Activated CD4-positive, alpha-beta memory T cell treated with anti-CD3 and anti-CD28 coated beads, Interleukin-2, amount 10 ng/mL, durations not matched to agents 7 days and 5 days (primary cell): ENCODE measurements around the gene UTP20. TPM values are rescaled to one million over a fixed set of nuclear protein-coding genes. Genes with fewer than 3 reads are reported as not detected.
"Not testable (repeated sequence)": the region's sequence is repeated elsewhere in the genome, so short reads cannot be mapped to it uniquely, and the experiment has no call there.

Experiments
- CTCF ChIA-PET: fragments of 350-600 bp; sonication (Branson Sonifier 250); formaldehyde crosslinking; loops from one replicate; lab custom pipeline; 2021; ENCODE audit warnings: antibody characterized with exemption, inconsistent platforms; lab: Charles Lee
- POLR2A ChIA-PET: fragments of 350-600 bp; sonication (Branson Sonifier 250); formaldehyde crosslinking; loops from one replicate; lab custom pipeline; 2021; ENCODE audit warnings: antibody characterized with exemption; lab: Charles Lee
- DNase-seq: peaks from one replicate; pipeline ENCODE4 v3.0.0-alpha.2; 2020
- H3K27ac Mint-ChIP-seq: one replicate; pipeline ENCODE4 v1.8.0; 2021; ENCODE audit warnings: mild to moderate bottlenecking, mixed read lengths
- H3K27me3 Mint-ChIP-seq: one replicate; pipeline ENCODE4 v1.8.0; 2021; ENCODE audit warnings: mixed read lengths
- H3K36me3 Mint-ChIP-seq: one replicate; pipeline ENCODE4 v1.8.0; 2021; ENCODE audit warnings: low read depth, mixed read lengths
- H3K4me1 Mint-ChIP-seq: one replicate; pipeline ENCODE4 v1.8.0; 2021; ENCODE audit warnings: mixed read lengths
- H3K4me3 Mint-ChIP-seq: one replicate; pipeline ENCODE4 v1.8.0; 2021; ENCODE audit warnings: mild to moderate bottlenecking, mixed read lengths
- H3K9me3 Mint-ChIP-seq: one replicate; pipeline ENCODE4 v1.8.0; 2021; ENCODE audit warnings: mixed read lengths
- total RNA-seq, 2 experiments: library from RNA; stranded (reverse); gene quantifications; one replicate each; pipeline ENCODE4 v1.2.3, GENCODE V29; 2021

The UTP20 gene
- total RNA-seq, 2 experiments from 2014 or later: 7.6 to 9.1 TPM

DNA sequence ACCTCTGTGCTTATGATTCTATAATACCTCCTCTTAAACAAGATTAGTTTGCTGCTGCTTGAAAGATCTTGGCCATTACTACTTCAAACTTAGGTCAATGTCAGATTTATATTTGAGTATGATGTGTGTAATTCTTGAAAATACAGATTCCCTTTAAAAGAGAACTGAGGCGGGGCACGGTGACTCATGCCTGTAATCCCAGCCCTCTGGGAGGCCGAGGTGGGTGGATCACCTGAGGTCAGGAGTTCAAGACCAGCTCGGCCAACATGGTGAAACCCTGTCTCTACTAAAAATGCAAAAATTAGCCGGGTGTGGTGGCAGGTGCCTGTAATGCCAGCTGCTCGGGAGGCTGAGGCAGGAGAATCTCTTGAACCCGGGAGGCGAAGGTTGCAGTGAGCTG is 130.3 kb downstream of the UTP20 start:
- H3K4me3 Mint-ChIP-seq, H3K27ac Mint-ChIP-seq, H3K36me3 Mint-ChIP-seq, DNase-seq, H3K9me3 Mint-ChIP-seq, CTCF ChIA-PET, POLR2A ChIA-PET: not testable (repeated sequence)
- Mint-ChIP-seq H3K27me3 (peaks cover 11% of the 10 kb centered on the region), H3K4me1 (peaks cover 25% of the 10 kb centered on the region)

DNA sequence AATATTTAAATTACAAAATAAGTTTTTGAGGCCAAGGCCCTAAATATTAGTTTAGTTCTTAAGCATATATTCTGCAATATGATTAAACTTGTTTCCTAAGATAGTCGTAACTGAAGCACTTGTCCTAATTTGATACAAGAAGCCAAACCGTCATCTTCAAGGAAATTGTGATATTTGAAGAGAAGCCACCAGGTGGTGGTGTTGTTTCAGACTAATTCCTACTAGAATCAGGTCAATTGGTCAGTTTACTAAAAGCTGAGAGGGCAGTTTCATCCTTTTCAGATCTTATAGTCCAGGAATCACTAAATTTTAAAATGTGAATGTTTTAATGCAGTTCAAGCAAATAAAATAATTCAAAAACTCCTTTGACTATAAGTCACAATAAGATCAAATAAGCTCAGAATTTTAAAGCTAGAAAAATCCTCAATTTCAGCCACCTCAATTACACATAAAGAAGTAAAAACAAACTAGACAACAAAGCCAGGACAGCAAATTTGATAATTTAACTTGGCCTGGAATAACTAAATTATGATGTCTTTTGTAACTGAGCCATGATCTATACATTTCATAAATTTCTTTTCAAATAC is 134.7 kb downstream of the UTP20 start:
- POLR2A ChIA-PET: no interaction called here
- no peaks in the 10 kb centered on the region for H3K9me3 Mint-ChIP-seq

DNA sequence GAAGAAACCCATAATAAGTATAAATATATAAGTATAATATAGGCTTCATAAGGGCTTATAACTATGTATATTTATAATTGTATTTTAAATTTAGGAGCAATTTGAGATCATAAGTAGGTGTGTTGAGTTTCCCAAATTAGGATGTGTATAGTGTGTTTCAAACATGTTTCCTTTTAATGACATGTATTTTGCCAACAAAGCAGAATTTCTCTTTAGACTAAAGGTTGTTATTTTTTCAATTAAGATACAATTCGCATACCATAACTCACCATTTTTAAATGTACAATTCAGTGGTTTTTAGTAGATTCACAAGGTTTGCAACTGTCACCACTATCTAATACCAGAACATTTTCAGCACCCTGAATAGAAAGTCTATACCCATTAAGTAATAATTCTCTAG is 135.3 kb downstream of the UTP20 start:
- Mint-ChIP-seq H3K4me3 (no peak overlapping the region), H3K9me3 (no peaks in the 10 kb centered on the region), H3K36me3 (no peaks in the 10 kb centered on the region), H3K27ac (no peak overlapping the region), H3K27me3 (peaks cover 15% of the 10 kb centered on the region), H3K4me1 (no peaks in the 10 kb centered on the region)
- DNase-seq: no peak
- POLR2A ChIA-PET: no interaction called here
- CTCF ChIA-PET: interaction anchor here (0.7 to 1.5 kb wide), 13 partner anchors 10 to 427 kb away, joined by 3 to 14 read pairs (median 4); partner anchors contain the start of gene GNPTAB

More for the DNA sequence above, 134.7 kb downstream of the UTP20 start:
- Mint-ChIP-seq H3K4me3 (no peak overlapping the region), H3K27ac (no peak overlapping the region), H3K4me1 (no peaks in the 10 kb centered on the region), H3K27me3 (peaks cover 17% of the 10 kb centered on the region), H3K36me3 (no peaks in the 10 kb centered on the region)
- CTCF ChIA-PET: interaction anchor here (0.7 to 1.5 kb wide), 13 partner anchors 9 to 428 kb away, joined by 3 to 14 read pairs (median 4); partner anchors contain the start of gene GNPTAB
- DNase-seq: no peak

DNA sequence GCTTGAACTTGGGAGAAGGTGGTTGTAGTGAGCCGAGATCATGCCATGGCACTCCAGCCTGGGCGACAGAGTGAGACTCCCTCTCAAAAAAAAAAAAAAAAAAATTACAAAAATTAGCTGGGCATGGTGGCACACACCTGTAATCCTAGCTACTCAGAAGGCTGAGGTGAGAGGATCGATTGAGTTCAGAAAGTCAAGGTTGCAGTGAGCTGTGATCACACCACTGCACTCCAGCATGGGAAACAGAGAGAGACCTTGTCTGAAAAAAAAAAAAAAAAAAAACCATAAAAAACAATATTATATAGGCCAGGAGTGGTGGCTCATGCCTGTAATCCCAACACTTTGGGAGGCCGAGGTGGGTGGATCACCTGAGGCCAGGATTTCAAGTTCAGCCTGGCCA is 142.2 kb downstream of the UTP20 start:
- CTCF ChIA-PET, DNase-seq, H3K27ac Mint-ChIP-seq, H3K4me3 Mint-ChIP-seq, H3K9me3 Mint-ChIP-seq, H3K27me3 Mint-ChIP-seq, POLR2A ChIA-PET, H3K36me3 Mint-ChIP-seq, H3K4me1 Mint-ChIP-seq: not testable (repeated sequence)

DNA sequence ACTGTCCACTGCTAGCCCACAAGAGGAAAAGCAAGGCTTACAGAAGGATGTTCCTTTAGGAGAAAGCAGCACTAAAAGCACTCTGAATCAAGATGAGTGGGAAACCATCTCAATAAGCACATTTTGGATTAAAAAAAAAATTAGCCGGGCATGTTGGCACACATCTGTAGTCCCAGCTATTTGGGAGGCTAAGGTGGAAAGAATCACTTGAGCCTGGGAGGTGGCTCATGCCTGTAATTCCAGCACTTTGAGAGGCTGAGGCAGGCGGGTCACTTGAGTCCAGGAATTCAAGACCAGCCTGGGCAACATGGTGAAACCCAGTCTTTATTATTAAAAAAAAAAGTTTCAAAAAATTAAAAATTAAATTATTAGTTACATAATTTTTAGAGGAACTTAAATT is 144.7 kb downstream of the UTP20 start:
- Mint-ChIP-seq H3K4me3 (no peak overlapping the region), H3K9me3 (no peaks in the 10 kb centered on the region), H3K36me3 (no peaks in the 10 kb centered on the region), H3K27me3 (no peaks in the 10 kb centered on the region), H3K27ac (no peak overlapping the region), H3K4me1 (no peaks in the 10 kb centered on the region)
- ChIA-PET POLR2A (no interaction called here), CTCF (no interaction called here)
- DNase-seq: no peak

DNA sequence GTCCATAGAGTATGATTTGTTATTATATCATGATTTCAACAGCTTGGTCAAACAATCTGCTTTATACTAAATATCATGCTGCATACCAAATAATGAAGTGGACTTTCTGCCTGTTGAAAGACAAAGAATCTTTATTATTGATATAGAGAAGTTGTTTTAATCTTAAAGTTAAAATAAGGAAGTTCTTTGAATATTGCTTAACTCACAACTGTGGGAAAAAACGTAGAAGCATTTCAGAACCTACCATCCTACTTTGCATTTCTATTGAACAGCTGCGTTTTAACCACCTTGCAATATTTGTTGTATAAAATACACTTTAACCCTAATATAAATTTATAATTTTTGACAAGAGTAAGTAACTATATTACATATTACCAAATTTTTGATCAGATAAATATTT is 150.6 kb downstream of the UTP20 start:
- Mint-ChIP-seq H3K27ac (no peak overlapping the region), H3K4me3 (no peak overlapping the region), H3K9me3 (no peaks in the 10 kb centered on the region), H3K27me3 (peaks cover 3% of the 10 kb centered on the region), H3K4me1 (no peaks in the 10 kb centered on the region), H3K36me3 (no peaks in the 10 kb centered on the region)
- no peak for DNase-seq
- POLR2A ChIA-PET: no interaction called here
- CTCF ChIA-PET: no interaction called here

DNA sequence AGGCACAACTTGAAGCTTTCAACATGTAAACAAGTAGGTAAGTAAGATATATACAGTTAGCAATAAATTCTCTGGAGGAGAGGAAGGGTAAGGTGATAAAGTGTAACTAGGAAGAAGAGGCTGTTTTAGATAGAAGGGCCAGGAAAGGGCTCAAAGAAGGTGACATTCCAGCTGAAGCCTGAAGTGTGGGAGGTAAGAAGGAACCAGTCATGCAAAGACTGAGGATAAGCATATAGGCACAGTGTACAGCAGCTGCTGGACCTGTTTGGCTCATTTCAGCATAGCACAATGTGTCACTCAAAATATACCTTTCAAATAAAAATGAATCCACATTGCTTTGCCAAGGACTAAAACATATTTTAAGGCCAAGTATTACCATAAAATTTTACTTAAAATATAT is 156.2 kb downstream of the UTP20 start:
- CTCF ChIA-PET: interaction anchor here (0.7 kb wide), 2 partner anchors 21 to 629 kb away, joined by 3 read pairs; no protein-coding TSS in a partner anchor
- no peaks in the 10 kb centered on the region for H3K4me1 Mint-ChIP-seq
- H3K4me3 Mint-ChIP-seq: no peak overlapping the region
- H3K9me3 Mint-ChIP-seq: no peaks in the 10 kb centered on the region
- H3K36me3 Mint-ChIP-seq: no peaks in the 10 kb centered on the region
- peaks cover 5% of the 10 kb centered on the region for H3K27me3 Mint-ChIP-seq
- H3K27ac Mint-ChIP-seq: no peak overlapping the region
- POLR2A ChIA-PET: no interaction called here
- no peak for DNase-seq

Other genes starting within 250 kb of the UTP20 start
- not detected for gene SLC5A8, start 69.9 kb upstream of the UTP20 start, total RNA-seq
- 10 to 100 TPM; 47.7 to 49.3 TPM for gene ARL1, start 127.7 kb downstream of the UTP20 start, total RNA-seq
- gene SPIC, start 195.2 kb downstream of the UTP20 start, total RNA-seq: not detected